Measurements from ENCODE around the gene SDR39U1.

Gene SDR39U1

DNA sequence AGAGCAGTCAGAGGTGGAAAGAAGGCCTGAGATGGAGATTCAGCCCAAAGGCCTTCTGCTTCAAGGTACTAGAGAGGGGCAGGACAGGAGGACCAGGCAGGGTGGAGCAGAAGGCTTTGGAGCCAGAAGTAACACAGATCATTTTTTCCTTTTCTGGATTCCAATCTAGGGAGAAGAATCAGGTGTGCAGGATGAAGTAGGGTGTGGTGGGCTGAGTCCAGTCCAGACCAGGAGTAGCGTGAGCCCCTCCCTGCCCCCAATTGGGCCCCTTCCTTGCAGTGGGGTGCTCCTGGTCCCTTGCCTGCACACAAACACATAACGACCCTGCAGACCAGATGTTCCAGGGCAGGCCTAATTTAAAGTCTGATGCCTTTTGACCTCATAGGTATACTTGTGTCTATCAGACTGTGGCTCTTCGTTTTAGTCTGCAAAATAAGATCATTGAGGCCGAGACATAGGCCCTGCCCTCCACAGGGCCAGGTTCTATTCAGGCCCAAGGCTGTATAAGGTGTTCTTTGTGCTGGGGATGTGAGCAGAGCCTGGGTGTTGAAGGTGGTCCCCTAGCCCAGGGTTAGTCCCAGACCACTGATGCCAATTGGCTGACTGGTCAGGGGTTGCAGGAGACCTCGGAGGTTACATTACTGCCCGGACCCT, 44.8 kb downstream of the SDR39U1 start:
- Histone ChIP-seq H3K9me3 (ENCODE audit: control insufficient read depth, insufficient read depth, low read length) (no peaks in the 10 kb centered on the region), H3K27me3 (ENCODE audit: control insufficient read depth, low read length) (peaks cover 9% of the 10 kb centered on the region), H3K79me2 (ENCODE audit: control insufficient read depth, low read length) (no peaks in the 10 kb centered on the region), H3K36me3 (ENCODE audit: control insufficient read depth, low read length) (no peaks in the 10 kb centered on the region), H3K4me3 (ENCODE audit: low read length) (no peak overlapping the region), H4K20me1 (ENCODE audit: control insufficient read depth, insufficient read depth, low read depth, low read length) (no peaks in the 10 kb centered on the region), H3K4me1 (ENCODE audit: control insufficient read depth, low read length) (peaks cover 14% of the 10 kb centered on the region), H3K9me2 (replicated peaks; ENCODE audit: control insufficient read depth, low read length) (no peaks in the 10 kb centered on the region), H3K27ac (ENCODE audit: low read depth, low read length) (no peak overlapping the region), H3F3A (ENCODE audit: control insufficient read depth, insufficient read depth) (no peaks in the 10 kb centered on the region), H3K4me2 (ENCODE audit: low read length) (no peak overlapping the region; the same call in 1 of the 2 replicates)
- TF ChIP-seq CTCF (IDR thresholded peaks at IDR 0.05; ENCODE audit: low read depth, low read length, poor library complexity, severe bottlenecking) (no peak), EZH2phosphoT487 (IDR thresholded peaks at IDR 0.05; ENCODE audit: borderline replicate concordance, low read length) (no peak)

GRCh38 chr14:24395609-24396582, 46.7 kb downstream of the SDR39U1 start:
- no peak overlapping the region for H3K27ac ChIP-seq (ENCODE audit: low read depth, low read length)
- H3K79me2 ChIP-seq (ENCODE audit: control insufficient read depth, low read length) = no peaks in the 10 kb centered on the region
- H3K4me1 ChIP-seq (ENCODE audit: control insufficient read depth, low read length) = peaks cover 14% of the 10 kb centered on the region
- no peak overlapping the region for H3K4me2 ChIP-seq (ENCODE audit: low read length)
- no peak overlapping the region for H3K4me3 ChIP-seq (ENCODE audit: low read length)
- no peaks in the 10 kb centered on the region for H3K9me3 ChIP-seq (ENCODE audit: control insufficient read depth, insufficient read depth, low read length)
- H3K36me3 ChIP-seq (ENCODE audit: control insufficient read depth, low read length) = no peaks in the 10 kb centered on the region
- H4K20me1 ChIP-seq (ENCODE audit: control insufficient read depth, insufficient read depth, low read depth, low read length) = no peaks in the 10 kb centered on the region
- no peak for TF ChIP-seq EZH2phosphoT487 (IDR thresholded peaks at IDR 0.05; ENCODE audit: borderline replicate concordance, low read length)
- no peak for TF ChIP-seq CTCF (IDR thresholded peaks at IDR 0.05; ENCODE audit: low read depth, low read length, poor library complexity, severe bottlenecking)
- H3F3A ChIP-seq (ENCODE audit: control insufficient read depth, insufficient read depth) = no peaks in the 10 kb centered on the region
- peaks cover 9% of the 10 kb centered on the region for H3K27me3 ChIP-seq (ENCODE audit: control insufficient read depth, low read length)
- H3K9me2 ChIP-seq (replicated peaks; ENCODE audit: control insufficient read depth, low read length) = no peaks in the 10 kb centered on the region

- Histone ChIP-seq H3K27me3 (ENCODE audit: control insufficient read depth, low read length) (peaks cover 9% of the 10 kb centered on the region), H3K9me2 (replicated peaks; ENCODE audit: control insufficient read depth, low read length) (no peaks in the 10 kb centered on the region), H3K9me3 (ENCODE audit: control insufficient read depth, insufficient read depth, low read length) (no peaks in the 10 kb centered on the region), H3K79me2 (ENCODE audit: control insufficient read depth, low read length) (no peaks in the 10 kb centered on the region), H4K20me1 (ENCODE audit: control insufficient read depth, insufficient read depth, low read depth, low read length) (no peaks in the 10 kb centered on the region), H3K4me1 (ENCODE audit: control insufficient read depth, low read length) (peaks cover 10% of the 10 kb centered on the region), H3K4me2 (ENCODE audit: low read length) (no peak overlapping the region), H3K4me3 (ENCODE audit: low read length) (no peak overlapping the region), H3K36me3 (ENCODE audit: control insufficient read depth, low read length) (no peaks in the 10 kb centered on the region), H3K27ac (ENCODE audit: low read depth, low read length) (no peak overlapping the region), H3F3A (ENCODE audit: control insufficient read depth, insufficient read depth) (no peaks in the 10 kb centered on the region)
- no peak for TF ChIP-seq CTCF (IDR thresholded peaks at IDR 0.05; ENCODE audit: low read depth, low read length, poor library complexity, severe bottlenecking)
- no peak for TF ChIP-seq EZH2phosphoT487 (IDR thresholded peaks at IDR 0.05; ENCODE audit: borderline replicate concordance, low read length)
These were observed 48.3 kb downstream of the SDR39U1 start for GRCh38 chr14:24394275-24394674.
